Measurements from ENCODE around the gene VARS2. TPM values are rescaled to one million over a fixed set of nuclear protein-coding genes. Genes with fewer than 3 reads are reported as not detected.

VARS2 gene
- total and polyA plus RNA-seq, 9 of the 15 experiments (the other 6 are each of a cell fraction or from before 2014, with no cell fraction given): 1.6 to 53.6 (median 29.9) TPM

Small RNA genes within 50 kb of the gene (microRNA-seq; reads per million reads assigned to microRNA genes)
- not detected for gene MIR4640 (ENCODE audit: borderline microRNAs expressed)

Small RNA genes within 50 kb of the gene (small RNA-seq; reads per million reads assigned to genes)
- not detected for gene RF00019

Other genes with a start within 250 kb of the VARS2 start
Only the 7 nearest of the 19 such genes appear.
- 18.7 and 24.7 TPM in 2 replicates for gene IER3, start 169.7 kb upstream of the VARS2 start, total RNA-seq (2014; rRNA removed)
- gene IER3, start 169.7 kb upstream of the VARS2 start, total RNA-seq (2014; rRNA removed; fragmentation: Illumina TruSeq; extraction: Trizol): 8.0 and 8.2 TPM in 2 replicates
- 13.0 and 15.1 TPM in 2 replicates for gene IER3, start 169.7 kb upstream of the VARS2 start, total RNA-seq (2015; rRNA removed; fragmentation: Illumina TruSeq; extraction: Trizol)
- 23.4 and 24.1 TPM in 2 replicates for gene IER3, start 169.7 kb upstream of the VARS2 start, total RNA-seq (2021)
- 8.8 and 11.5 TPM in 2 replicates for gene IER3, start 169.7 kb upstream of the VARS2 start, polyA plus RNA-seq (2011; rRNA removed)
- gene IER3, start 169.7 kb upstream of the VARS2 start, polyA plus RNA-seq (2014; fragmentation: Illumina TruSeq; extraction: Trizol): 11.4 and 12.5 TPM in 2 replicates
- gene IER3, start 169.7 kb upstream of the VARS2 start, polyA plus RNA-seq (2014; fragmentation: Nextera tagmentation; extraction: Ambion mirVana): 1 to 10 TPM; 1.5 to 1.7 TPM
- gene IER3, start 169.7 kb upstream of the VARS2 start, polyA plus RNA-seq (2014; rRNA removed): 26.0 and 30.0 TPM in 2 replicates
- gene DDR1, start 29.7 kb upstream of the VARS2 start, total RNA-seq (2014; rRNA removed): 19.9 and 27.1 TPM in 2 replicates
- 10.5 and 12.2 TPM in 2 replicates for gene DDR1, start 29.7 kb upstream of the VARS2 start, total RNA-seq (2014; rRNA removed; fragmentation: Illumina TruSeq; extraction: Trizol)
- 10.0 and 11.1 TPM in 2 replicates for gene DDR1, start 29.7 kb upstream of the VARS2 start, total RNA-seq (2015; rRNA removed; fragmentation: Illumina TruSeq; extraction: Trizol)
- 42.9 and 44.6 TPM in 2 replicates for gene DDR1, start 29.7 kb upstream of the VARS2 start, total RNA-seq (2021)
- 11.2 and 19.0 TPM in 2 replicates for gene DDR1, start 29.7 kb upstream of the VARS2 start, polyA plus RNA-seq (2011; rRNA removed)
- gene DDR1, start 29.7 kb upstream of the VARS2 start, polyA plus RNA-seq (2014; fragmentation: Illumina TruSeq; extraction: Trizol): 16.0 and 19.8 TPM in 2 replicates
- 1 to 10 TPM; 1.4 to 1.6 TPM for gene DDR1, start 29.7 kb upstream of the VARS2 start, polyA plus RNA-seq (2014; fragmentation: Nextera tagmentation; extraction: Ambion mirVana)
- 19.3 and 20.2 TPM in 2 replicates for gene DDR1, start 29.7 kb upstream of the VARS2 start, polyA plus RNA-seq (2014; rRNA removed)
- 30.5 and 55.3 TPM in 2 replicates for gene GTF2H4, start 6.0 kb upstream of the VARS2 start, total RNA-seq (2014; rRNA removed)
- gene GTF2H4, start 6.0 kb upstream of the VARS2 start, total RNA-seq (2014; rRNA removed; fragmentation: Illumina TruSeq; extraction: Trizol): 36.1 and 39.6 TPM in 2 replicates
- gene GTF2H4, start 6.0 kb upstream of the VARS2 start, total RNA-seq (2015; rRNA removed; fragmentation: Illumina TruSeq; extraction: Trizol): 38.3 and 38.6 TPM in 2 replicates
- 70.6 and 80.5 TPM in 2 replicates for gene GTF2H4, start 6.0 kb upstream of the VARS2 start, total RNA-seq (2021)
- 60.1 and 75.6 TPM in 2 replicates for gene GTF2H4, start 6.0 kb upstream of the VARS2 start, polyA plus RNA-seq (2011; rRNA removed)
- 57.1 and 76.3 TPM in 2 replicates for gene GTF2H4, start 6.0 kb upstream of the VARS2 start, polyA plus RNA-seq (2014; fragmentation: Illumina TruSeq; extraction: Trizol)
- gene GTF2H4, start 6.0 kb upstream of the VARS2 start, polyA plus RNA-seq (2014; fragmentation: Nextera tagmentation; extraction: Ambion mirVana): 1 to 10 TPM; 3.6 to 5.2 TPM
- 86.1 and 95.0 TPM in 2 replicates for gene GTF2H4, start 6.0 kb upstream of the VARS2 start, polyA plus RNA-seq (2014; rRNA removed)
- not detected in 2 replicates for gene SFTA2, start 17.9 kb downstream of the VARS2 start, total RNA-seq (2014; rRNA removed)
- gene SFTA2, start 17.9 kb downstream of the VARS2 start, total RNA-seq (2014; rRNA removed; fragmentation: Illumina TruSeq; extraction: Trizol): not detected in 2 replicates
- not detected in 2 replicates for gene SFTA2, start 17.9 kb downstream of the VARS2 start, total RNA-seq (2015; rRNA removed; fragmentation: Illumina TruSeq; extraction: Trizol)
- 0.78 TPM in 1 of 2 replicates, not detected in the other for gene SFTA2, start 17.9 kb downstream of the VARS2 start, total RNA-seq (2021)
- gene SFTA2, start 17.9 kb downstream of the VARS2 start, polyA plus RNA-seq (2011; rRNA removed): not detected in 2 replicates
- gene SFTA2, start 17.9 kb downstream of the VARS2 start, polyA plus RNA-seq (2014; fragmentation: Illumina TruSeq; extraction: Trizol): not detected in 2 replicates
- not detected for gene SFTA2, start 17.9 kb downstream of the VARS2 start, polyA plus RNA-seq (2014; fragmentation: Nextera tagmentation; extraction: Ambion mirVana)
- gene SFTA2, start 17.9 kb downstream of the VARS2 start, polyA plus RNA-seq (2014; rRNA removed): not detected in 2 replicates
- not detected in 2 replicates for gene MUCL3, start 26.7 kb downstream of the VARS2 start, total RNA-seq (2014; rRNA removed)
- gene MUCL3, start 26.7 kb downstream of the VARS2 start, total RNA-seq (2014; rRNA removed; fragmentation: Illumina TruSeq; extraction: Trizol): not detected in 2 replicates
- gene MUCL3, start 26.7 kb downstream of the VARS2 start, total RNA-seq (2015; rRNA removed; fragmentation: Illumina TruSeq; extraction: Trizol): not detected in 2 replicates
- not detected in 2 replicates for gene MUCL3, start 26.7 kb downstream of the VARS2 start, total RNA-seq (2021)
- gene MUCL3, start 26.7 kb downstream of the VARS2 start, polyA plus RNA-seq (2011; rRNA removed): not detected in 2 replicates
- not detected in 2 replicates for gene MUCL3, start 26.7 kb downstream of the VARS2 start, polyA plus RNA-seq (2014; fragmentation: Illumina TruSeq; extraction: Trizol)
- gene MUCL3, start 26.7 kb downstream of the VARS2 start, polyA plus RNA-seq (2014; fragmentation: Nextera tagmentation; extraction: Ambion mirVana): not detected
- gene MUCL3, start 26.7 kb downstream of the VARS2 start, polyA plus RNA-seq (2014; rRNA removed): 0.07 TPM in 1 of 2 replicates, not detected in the other
- not detected in 2 replicates for gene MUC21, start 69.5 kb downstream of the VARS2 start, total RNA-seq (2014; rRNA removed)
- not detected in 2 replicates for gene MUC21, start 69.5 kb downstream of the VARS2 start, total RNA-seq (2014; rRNA removed; fragmentation: Illumina TruSeq; extraction: Trizol)
- gene MUC21, start 69.5 kb downstream of the VARS2 start, total RNA-seq (2015; rRNA removed; fragmentation: Illumina TruSeq; extraction: Trizol): not detected in 2 replicates
- not detected in 2 replicates for gene MUC21, start 69.5 kb downstream of the VARS2 start, total RNA-seq (2021)
- not detected in 2 replicates for gene MUC21, start 69.5 kb downstream of the VARS2 start, polyA plus RNA-seq (2011; rRNA removed)
- not detected in 2 replicates for gene MUC21, start 69.5 kb downstream of the VARS2 start, polyA plus RNA-seq (2014; fragmentation: Illumina TruSeq; extraction: Trizol)
- not detected for gene MUC21, start 69.5 kb downstream of the VARS2 start, polyA plus RNA-seq (2014; fragmentation: Nextera tagmentation; extraction: Ambion mirVana)
- gene MUC21, start 69.5 kb downstream of the VARS2 start, polyA plus RNA-seq (2014; rRNA removed): not detected in 2 replicates
- gene MUC22, start 96.2 kb downstream of the VARS2 start, total RNA-seq (2014; rRNA removed): not detected in 2 replicates
- not detected in 2 replicates for gene MUC22, start 96.2 kb downstream of the VARS2 start, total RNA-seq (2014; rRNA removed; fragmentation: Illumina TruSeq; extraction: Trizol)
- gene MUC22, start 96.2 kb downstream of the VARS2 start, total RNA-seq (2015; rRNA removed; fragmentation: Illumina TruSeq; extraction: Trizol): not detected in 2 replicates
- not detected in 2 replicates for gene MUC22, start 96.2 kb downstream of the VARS2 start, total RNA-seq (2021)
- not detected in 2 replicates for gene MUC22, start 96.2 kb downstream of the VARS2 start, polyA plus RNA-seq (2011; rRNA removed)
- gene MUC22, start 96.2 kb downstream of the VARS2 start, polyA plus RNA-seq (2014; fragmentation: Illumina TruSeq; extraction: Trizol): 0.01 TPM in 1 of 2 replicates, not detected in the other
- not detected for gene MUC22, start 96.2 kb downstream of the VARS2 start, polyA plus RNA-seq (2014; fragmentation: Nextera tagmentation; extraction: Ambion mirVana)
- 0.03 TPM in 1 of 2 replicates, not detected in the other for gene MUC22, start 96.2 kb downstream of the VARS2 start, polyA plus RNA-seq (2014; rRNA removed)

All from K562 (cell line).